Osteocyte (in vitro differentiated cells): ENCODE measurements around the gene MR1. TPM values are rescaled to one million over a fixed set of nuclear protein-coding genes. Genes with fewer than 3 reads are reported as not detected.

Experiments
- DNase-seq: peaks from one replicate; pipeline ENCODE4 v3.0.0; 2021; ENCODE audit warnings: mixed read lengths; ENCODE audit not compliant: unreplicated experiment; ENCODE audit errors: extremely low spot score
- H3K27ac Mint-ChIP-seq: one replicate; pipeline ENCODE4 v1.8.0; 2021; ENCODE audit warnings: mild to moderate bottlenecking, mixed read lengths; ENCODE audit not compliant: unreplicated experiment
- H3K27me3 Mint-ChIP-seq: one replicate; pipeline ENCODE4 v1.8.0; 2021; ENCODE audit warnings: mixed read lengths; ENCODE audit not compliant: unreplicated experiment
- H3K36me3 Mint-ChIP-seq: one replicate; pipeline ENCODE4 v1.8.0; 2021; ENCODE audit warnings: mixed read lengths; ENCODE audit not compliant: unreplicated experiment
- H3K4me1 Mint-ChIP-seq: one replicate; pipeline ENCODE4 v1.8.0; 2021; ENCODE audit warnings: mixed read lengths; ENCODE audit not compliant: unreplicated experiment
- H3K4me3 Mint-ChIP-seq: one replicate; pipeline ENCODE4 v1.8.0; 2021; ENCODE audit warnings: mild to moderate bottlenecking, moderate library complexity, mixed read lengths; ENCODE audit not compliant: unreplicated experiment
- H3K9me3 Mint-ChIP-seq: one replicate; pipeline ENCODE4 v1.8.0; 2021; ENCODE audit warnings: mixed read lengths; ENCODE audit not compliant: unreplicated experiment
- CTCF ChIP-seq: fragments of 200-600 bp; sonication (generic); IDR thresholded peaks from 2 replicates; pipeline ENCODE4 v1.5.0; 2021; ENCODE audit warnings: antibody characterized with exemption, mild to moderate bottlenecking, moderate library complexity
- total RNA-seq: library from RNA; stranded (reverse); gene quantifications from 2 replicates; pipeline ENCODE4 v1.2.1, GENCODE V29; 2021

Gene MR1
- total RNA-seq, 1 donor from 2014 or later: 4.3 TPM

GRCh38 chr1:181104790-181105133 lies 71.0 kb downstream of the MR1 start:
- no peaks in the 10 kb centered on the region for H3K27me3 Mint-ChIP-seq
- H3K36me3 Mint-ChIP-seq: no peaks in the 10 kb centered on the region
- peak; percentile 87 for DNase-seq
- H3K4me1 Mint-ChIP-seq: peaks cover 67% of the 10 kb centered on the region
- H3K27ac Mint-ChIP-seq: peak overlapping the region; percentile 92
- no peaks in the 10 kb centered on the region for H3K9me3 Mint-ChIP-seq
- peak; percentile 20 for TF ChIP-seq CTCF
- peak overlapping the region; percentile 83 for H3K4me3 Mint-ChIP-seq

GRCh38 chr1:181105134-181106021 lies 71.6 kb downstream of the MR1 start:
- Mint-ChIP-seq H3K27ac (peak overlapping the region; percentile 92), H3K4me1 (peaks cover 61% of the 10 kb centered on the region), H3K36me3 (no peaks in the 10 kb centered on the region), H3K27me3 (no peaks in the 10 kb centered on the region), H3K9me3 (no peaks in the 10 kb centered on the region), H3K4me3 (peak overlapping the region; percentile 83)
- peak; percentile 97 for DNase-seq
- TF ChIP-seq CTCF: no peak

DNA sequence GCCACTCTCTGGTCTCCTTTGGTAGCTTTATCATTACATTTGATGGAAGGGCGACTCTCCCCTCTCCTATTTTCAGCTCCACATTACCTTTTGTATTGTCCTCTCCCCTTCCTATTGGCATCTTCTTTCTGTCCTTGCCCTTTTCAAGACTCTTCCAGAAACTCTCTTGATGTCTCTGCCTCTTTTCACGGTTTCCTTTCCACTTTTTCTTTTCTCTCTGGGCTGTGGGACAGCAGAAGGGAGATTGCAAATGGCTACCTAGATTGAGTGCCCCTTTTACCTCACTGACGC lies 72.2 kb downstream of the MR1 start:
- Mint-ChIP-seq H3K27me3 (no peaks in the 10 kb centered on the region), H3K4me1 (peaks cover 55% of the 10 kb centered on the region), H3K4me3 (peak overlapping the region; percentile 70), H3K27ac (peak overlapping the region; percentile 75), H3K9me3 (no peaks in the 10 kb centered on the region), H3K36me3 (no peaks in the 10 kb centered on the region)
- TF ChIP-seq CTCF: no peak
- DNase-seq: no peak

DNA sequence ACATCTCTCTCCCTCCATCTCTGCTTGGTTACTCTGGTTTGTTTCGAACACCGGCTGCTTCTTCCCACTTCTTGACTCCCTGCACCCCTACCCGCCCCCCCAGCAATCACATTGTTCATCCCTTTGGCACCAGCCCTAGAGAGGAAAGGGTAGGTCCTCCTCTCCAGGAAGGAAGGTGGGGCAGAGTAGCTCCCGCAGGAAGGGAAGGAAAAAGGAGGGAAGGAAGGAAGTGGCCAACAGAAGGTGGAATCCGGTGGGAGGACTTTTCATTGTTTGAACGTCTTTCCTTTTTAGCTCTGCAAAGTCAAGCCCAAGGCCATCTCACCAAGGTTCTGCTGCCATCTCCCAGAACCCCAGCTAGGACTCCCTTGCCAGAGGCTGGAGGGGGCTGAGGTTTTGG lies 72.7 kb downstream of the MR1 start:
- no peaks in the 10 kb centered on the region for H3K9me3 Mint-ChIP-seq
- DNase-seq: no peak
- H3K27me3 Mint-ChIP-seq: no peaks in the 10 kb centered on the region
- peak overlapping the region; percentile 75 for H3K27ac Mint-ChIP-seq
- H3K4me1 Mint-ChIP-seq: peaks cover 50% of the 10 kb centered on the region
- no peak for TF ChIP-seq CTCF
- H3K36me3 Mint-ChIP-seq: no peaks in the 10 kb centered on the region
- peak overlapping the region; percentile 70 for H3K4me3 Mint-ChIP-seq

GRCh38 chr1:181107711-181108110 lies 73.9 kb downstream of the MR1 start:
- Mint-ChIP-seq H3K27ac (no peak overlapping the region), H3K27me3 (no peaks in the 10 kb centered on the region), H3K4me1 (peaks cover 50% of the 10 kb centered on the region), H3K36me3 (no peaks in the 10 kb centered on the region), H3K4me3 (no peak overlapping the region), H3K9me3 (no peaks in the 10 kb centered on the region)
- DNase-seq: no peak
- no peak for TF ChIP-seq CTCF
